ENCODE measurements around the gene HOXD11.

The HOXD11 gene

GRCh38 chr2:176093145-176093897 is 13.8 kb upstream of the HOXD11 start:
- DNase-seq (ENCODE audit: low spot score) = no peak

DNA sequence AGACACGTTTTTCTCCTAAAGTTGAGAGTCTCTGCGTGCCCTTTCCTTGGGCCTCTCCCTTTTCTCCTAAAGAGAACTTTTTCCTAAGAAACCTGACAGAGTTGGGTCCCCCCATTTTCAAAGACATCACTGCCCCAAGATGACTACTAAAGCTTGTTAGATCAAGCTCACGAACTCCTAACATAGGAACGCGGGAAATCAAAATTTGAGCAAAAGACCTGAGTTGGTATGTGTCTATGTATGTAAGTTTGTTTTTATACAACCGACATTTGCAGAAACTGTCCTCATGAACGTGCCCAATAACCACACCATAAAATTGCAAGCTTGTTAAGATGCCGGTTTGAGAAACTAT is 13.2 kb upstream of the HOXD11 start:
- DNase-seq (ENCODE audit: low spot score) = no peak

DNA sequence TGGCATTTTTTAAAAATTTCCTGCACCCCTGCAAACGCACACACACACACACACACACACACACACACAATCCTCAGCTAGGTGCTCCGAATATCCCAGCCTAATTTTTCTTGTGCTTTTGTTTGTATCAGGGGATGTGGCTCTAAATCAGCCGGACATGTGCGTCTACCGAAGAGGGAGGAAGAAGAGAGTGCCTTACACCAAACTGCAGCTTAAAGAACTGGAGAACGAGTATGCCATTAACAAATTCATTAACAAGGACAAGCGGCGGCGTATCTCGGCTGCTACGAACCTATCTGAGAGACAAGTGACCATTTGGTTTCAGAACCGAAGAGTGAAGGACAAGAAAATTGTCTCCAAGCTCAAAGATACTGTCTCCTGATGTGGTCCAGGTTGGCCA is 12.7 kb upstream of the HOXD11 start:
- peak; percentile 61 for DNase-seq (ENCODE audit: low spot score)

- DNase-seq (ENCODE audit: low spot score) = no peak
Measured at GRCh38 chr2:176095421-176095820, 11.7 kb upstream of the HOXD11 start.

DNA sequence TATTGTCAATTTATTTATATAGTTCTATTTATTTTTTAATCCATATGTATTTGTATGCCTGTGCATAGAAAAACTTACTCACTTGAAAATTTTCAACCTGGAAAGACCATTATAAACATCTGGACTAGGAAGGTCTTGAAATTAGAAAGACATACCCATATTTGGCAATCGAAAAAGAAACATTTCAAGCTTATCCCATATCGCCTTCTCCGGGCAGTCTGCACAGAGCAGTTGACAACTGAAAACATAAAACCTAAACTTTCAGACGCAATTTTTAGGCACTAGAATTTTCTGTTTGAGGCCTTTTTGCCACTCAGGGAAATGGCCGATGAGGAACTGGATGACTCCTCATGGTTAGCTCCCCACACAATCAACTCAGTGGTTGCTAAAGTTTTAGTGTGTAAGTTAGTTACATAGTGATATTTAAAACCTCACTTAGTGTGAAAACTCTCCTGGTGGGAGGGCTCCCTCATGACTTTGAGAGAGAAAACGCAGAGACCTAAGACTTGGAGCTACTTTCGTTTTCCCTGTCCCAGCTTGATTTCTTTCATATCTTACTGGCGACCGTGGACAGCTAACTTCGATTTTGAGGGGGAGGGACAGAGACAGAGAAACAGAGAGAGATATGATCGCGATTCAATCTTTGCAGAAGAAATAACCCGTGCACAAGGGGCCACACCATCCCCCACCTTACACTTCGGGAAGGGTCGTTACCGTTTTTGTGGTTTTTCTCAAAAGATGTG is 10.7 kb upstream of the HOXD11 start:
- DNase-seq (ENCODE audit: low spot score) = no peak

DNA sequence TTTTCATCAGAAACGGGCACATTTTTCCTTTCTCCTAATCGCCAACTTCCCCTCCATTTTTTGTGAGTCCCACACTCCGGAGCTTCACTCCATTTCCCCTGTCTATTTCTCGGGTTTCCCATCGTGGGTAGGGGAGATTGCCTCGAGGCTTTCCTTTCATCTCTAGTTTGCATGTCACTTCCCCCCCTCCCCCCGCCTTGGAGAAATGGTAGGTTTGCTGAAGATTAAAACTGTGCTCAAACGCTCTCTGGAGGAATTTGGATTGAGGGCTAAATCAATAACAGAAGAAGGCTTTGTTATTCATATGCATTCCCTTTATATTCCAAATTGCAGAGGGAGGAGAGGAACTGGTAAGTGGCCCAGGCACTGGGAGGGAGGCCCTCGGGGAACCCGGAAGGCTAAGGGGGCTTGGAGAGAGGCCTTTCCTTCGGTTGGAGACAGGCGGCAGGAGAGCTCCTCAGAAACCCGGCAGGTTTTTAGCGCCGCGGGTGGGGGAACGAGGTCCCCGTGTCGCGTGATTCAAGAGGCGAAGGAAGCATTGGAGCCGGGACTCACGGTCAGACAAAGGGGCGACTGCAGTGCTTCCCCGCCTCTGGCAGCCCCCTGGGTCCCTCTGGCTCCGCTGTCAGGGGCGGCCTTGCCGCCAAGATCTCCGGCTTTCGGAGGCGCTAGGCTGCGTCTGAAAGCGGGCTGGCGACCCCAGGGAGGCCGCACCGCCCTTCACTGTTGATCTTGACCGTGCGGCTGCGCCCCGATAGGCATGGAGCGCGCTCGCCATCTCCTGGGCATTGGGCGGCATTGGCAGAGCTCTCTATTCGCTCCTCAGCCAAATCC is 9.9 kb upstream of the HOXD11 start:
- DNase-seq (ENCODE audit: low spot score) = peak; percentile 82

- no peak for DNase-seq (ENCODE audit: low spot score)
Measured at GRCh38 chr2:176097820-176098365, 9.2 kb upstream of the HOXD11 start.

DNA sequence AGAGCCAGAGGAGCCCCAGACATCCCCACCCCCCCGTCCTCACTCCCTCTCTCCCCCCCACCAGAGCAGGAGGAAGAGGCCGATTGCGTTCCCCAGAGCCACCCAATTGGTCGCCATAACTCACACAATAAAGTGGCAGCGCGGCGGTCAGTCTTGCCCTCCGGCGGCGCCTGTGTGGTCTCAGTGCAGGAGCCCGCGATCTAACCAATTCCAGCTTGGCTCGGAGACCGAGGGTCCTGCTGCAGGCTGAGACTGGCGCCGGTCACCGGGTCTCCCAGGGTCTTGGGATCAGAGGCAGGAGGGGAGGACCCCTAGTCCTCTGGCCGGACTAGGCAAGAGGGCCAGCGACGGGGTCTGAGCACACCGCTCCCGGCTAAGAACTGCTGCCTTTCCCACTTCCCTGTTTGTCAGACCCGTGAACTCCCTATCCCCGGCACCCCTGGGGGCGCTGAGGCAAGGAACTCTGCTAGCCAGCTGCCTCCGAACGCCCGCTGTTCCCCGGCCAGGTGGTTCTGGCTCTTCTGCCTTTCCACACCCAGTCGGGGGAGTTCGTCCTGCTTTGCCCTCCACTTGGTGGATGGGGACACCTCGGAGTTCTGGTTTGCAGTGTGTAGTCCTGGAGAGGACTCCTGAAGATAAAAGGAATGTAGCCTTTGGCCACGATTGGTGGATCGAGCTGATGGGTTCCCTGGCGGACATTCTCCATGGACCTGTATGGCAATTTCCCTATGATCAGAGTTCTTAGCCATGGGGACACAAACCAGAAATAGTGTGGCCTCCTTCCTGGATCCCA is 8.5 kb upstream of the HOXD11 start:
- peak; percentile 69 for DNase-seq (ENCODE audit: low spot score)

DNA sequence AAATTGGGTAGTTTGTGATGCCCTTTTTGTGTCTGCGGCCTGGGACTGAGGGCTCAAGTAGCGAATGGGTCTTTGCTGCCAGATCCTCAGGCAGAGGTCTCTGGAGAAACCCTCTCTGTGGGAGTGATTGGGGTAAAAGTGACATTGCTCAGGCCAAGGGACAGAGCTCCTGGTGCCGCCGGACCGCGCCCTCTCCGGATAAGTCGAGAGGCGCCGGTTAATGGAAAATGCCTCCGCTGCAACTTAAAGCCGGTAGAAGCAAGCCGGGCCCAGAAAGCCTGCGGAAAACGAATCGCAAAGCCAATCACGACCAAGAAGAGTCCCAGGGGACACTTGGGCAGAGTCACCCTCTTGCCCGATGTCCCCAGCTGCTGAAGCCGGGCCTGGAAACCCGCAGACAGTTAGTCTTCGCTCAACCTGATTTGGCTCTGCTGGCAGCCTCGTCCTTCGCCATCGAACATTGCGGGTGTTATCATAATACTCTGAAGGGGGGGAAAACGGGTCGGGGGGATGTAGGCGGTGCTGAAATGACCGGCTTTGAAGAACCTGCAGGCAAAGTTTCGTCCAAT is 7.8 kb upstream of the HOXD11 start:
- peak; percentile 70 for DNase-seq (ENCODE audit: low spot score)

DNA sequence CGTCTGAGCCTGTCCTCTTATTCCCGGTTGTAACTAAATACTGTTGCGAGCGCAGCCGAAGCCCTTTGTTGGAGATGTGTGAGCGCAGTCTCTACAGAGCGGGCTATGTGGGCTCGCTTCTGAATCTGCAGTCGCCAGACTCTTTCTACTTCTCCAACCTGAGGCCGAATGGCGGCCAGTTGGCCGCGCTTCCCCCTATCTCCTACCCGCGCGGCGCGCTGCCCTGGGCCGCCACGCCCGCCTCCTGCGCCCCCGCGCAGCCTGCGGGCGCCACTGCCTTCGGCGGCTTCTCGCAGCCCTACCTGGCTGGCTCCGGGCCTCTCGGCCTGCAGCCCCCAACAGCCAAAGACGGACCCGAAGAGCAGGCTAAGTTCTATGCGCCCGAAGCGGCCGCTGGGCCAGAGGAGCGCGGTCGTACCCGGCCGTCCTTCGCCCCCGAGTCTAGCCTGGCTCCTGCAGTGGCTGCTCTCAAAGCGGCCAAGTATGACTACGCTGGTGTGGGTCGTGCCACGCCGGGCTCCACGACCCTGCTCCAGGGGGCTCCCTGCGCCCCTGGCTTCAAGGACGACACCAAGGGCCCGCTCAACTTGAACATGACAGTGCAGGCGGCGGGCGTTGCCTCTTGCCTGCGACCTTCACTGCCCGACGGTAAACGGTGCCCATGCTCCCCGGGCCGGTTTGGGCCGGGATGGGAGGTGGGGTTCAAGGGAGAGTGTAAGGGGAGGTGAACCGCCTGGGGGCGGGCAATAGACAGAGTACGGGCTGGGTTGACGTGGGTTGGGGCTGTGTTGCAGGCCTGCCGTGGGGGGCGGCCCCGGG is 7.1 kb upstream of the HOXD11 start, which contains the start of gene HOXD12:
Gene HOXD12 (plus strand): TSS at position 68 of the 819 bp plus-strand sequence. CDS start 7 bp downstream, at position 75.
- DNase-seq (ENCODE audit: low spot score) = peak; percentile 72

DNA sequence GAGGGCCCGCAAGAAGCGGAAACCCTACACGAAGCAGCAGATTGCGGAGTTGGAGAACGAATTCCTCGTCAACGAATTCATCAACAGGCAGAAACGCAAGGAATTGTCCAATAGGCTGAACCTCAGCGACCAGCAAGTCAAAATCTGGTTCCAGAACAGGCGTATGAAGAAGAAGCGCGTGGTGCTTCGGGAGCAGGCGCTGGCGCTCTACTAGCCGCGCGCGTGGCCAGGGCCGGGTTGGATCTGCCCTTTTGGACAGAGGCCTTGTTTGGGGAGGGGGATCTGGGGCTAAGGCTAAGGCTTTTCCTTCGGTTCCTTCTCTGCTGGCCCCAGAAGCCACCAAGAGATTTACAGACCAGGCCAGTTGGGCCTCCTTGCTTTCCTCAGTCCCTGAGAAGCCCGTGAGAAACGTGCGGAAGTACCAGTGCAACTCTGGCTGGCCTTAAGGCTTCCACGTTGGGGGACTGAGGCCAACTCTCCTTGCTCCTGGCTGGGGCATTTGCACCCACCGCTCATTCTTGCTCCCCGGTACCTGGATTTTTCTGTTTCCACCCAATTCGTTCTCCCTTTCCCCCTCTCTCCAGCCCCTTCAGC is 6.4 kb upstream of the HOXD11 start:
- peak; percentile 65 for DNase-seq (ENCODE audit: low spot score)

DNA sequence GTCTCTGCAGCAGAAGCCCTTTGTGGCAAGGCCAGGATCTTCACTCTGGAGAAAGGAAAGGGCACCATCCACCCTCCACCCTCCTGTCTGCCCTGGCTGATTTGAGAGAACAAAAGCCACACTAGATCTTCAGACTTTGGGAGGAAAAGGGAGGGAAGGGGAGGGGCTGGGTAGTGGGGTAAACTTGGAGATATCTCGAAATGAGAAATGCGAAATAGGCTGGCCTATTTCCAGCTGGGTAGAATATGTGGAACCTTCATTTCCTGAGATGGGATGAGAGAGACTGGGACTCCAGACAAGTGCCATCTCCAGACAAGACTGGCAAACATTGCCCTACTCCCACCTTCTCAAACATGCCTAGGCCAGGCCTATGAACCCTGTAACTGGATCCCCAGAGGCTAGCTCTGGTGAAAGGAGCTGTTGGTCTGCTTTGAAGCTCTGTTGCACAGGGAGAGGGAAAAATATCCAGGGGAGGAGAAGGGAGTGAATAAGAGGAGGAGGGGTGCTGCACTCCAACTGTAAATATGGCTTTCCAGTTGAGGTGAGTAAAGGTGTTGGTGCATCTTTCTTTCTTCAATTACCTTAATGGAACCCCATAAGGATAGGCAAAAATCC is 5.8 kb upstream of the HOXD11 start:
- no peak for DNase-seq (ENCODE audit: low spot score)

GRCh38 chr2:176101842-176102241 is 5.2 kb upstream of the HOXD11 start:
- no peak for DNase-seq (ENCODE audit: low spot score)

GRCh38 chr2:176102309-176102866 is 4.7 kb upstream of the HOXD11 start:
- no peak for DNase-seq (ENCODE audit: low spot score)

GRCh38 chr2:176103194-176103593 is 3.9 kb upstream of the HOXD11 start:
- DNase-seq (ENCODE audit: low spot score) = no peak

- DNase-seq (ENCODE audit: low spot score) = no peak
Measured at GRCh38 chr2:176103742-176104315, 3.3 kb upstream of the HOXD11 start.

DNA sequence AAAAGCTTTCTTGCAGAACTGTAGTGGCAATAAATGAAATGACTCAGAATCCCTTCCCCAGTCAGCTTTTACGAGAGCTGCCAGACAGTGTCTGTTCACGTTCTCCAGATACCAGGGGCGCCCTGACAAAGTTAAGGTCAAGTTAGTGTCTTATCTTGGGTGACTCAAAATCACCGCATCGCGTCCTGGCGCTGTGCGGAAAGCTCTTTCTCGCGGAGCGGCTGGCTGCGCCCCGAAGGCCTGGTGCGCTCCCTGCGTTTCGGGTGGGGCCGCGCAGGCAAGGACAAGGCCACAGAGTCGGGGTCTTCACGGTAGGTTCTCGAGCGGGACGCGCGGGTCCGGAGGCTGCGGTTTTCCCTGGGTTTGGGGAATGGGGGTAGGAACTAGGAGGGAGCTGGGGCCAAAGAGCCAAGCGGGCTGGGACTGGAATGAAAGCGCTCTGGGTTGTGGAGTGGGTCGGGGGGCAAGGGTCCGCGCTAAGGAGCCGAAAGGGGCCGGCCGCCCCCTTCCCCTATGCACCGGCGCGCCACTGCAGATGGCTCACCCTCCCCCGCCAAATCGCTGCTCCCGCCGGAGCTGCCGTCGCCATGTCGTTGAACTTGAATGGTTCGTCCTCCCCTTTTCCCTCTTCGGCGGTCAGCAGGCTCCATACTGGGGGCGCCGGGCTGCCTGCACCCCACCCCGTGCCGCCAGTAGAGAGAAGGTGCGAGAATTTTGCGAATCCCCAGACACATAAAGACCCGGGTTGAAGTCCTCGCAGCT is 2.6 kb upstream of the HOXD11 start:
- DNase-seq (ENCODE audit: low spot score) = no peak
